HEK293 (cell line): ENCODE data around the gene PPP1CC.

Experiments used
- CTCF ChIA-PET: fragments of 350-600 bp; formaldehyde crosslinking; extraction: SDS; loops from one replicate; lab custom pipeline; 2021; ENCODE audit warnings: antibody characterized with exemption; lab: Yijun Ruan, JAX
- POLR2A ChIA-PET: fragments of 300-600 bp; formaldehyde crosslinking; extraction: SDS; loops from one replicate; lab custom pipeline; 2020; ENCODE audit warnings: antibody characterized with exemption, inconsistent platforms; lab: Yijun Ruan, JAX
- H3K27ac ChIP-seq: fragments of 200-500 bp; sonication (Bioruptor generic); 2 replicates; pipeline ENCODE4 v1.5.1; 2014; ENCODE audit warnings: low read depth, low read length, control low read depth, inconsistent platforms; ENCODE audit errors: extremely low read depth
- H3K36me3 ChIP-seq, 2 experiments: fragments of 200-500 bp in 1 of 2; sonication (Bioruptor generic) in 1 of 2; 1 replicate in 1 of 2; 2 replicates in 1 of 2; pipeline ENCODE4 v1.5.1; 2014 to 2017; ENCODE audit warnings: inconsistent platforms in 2 of 2, low read length in 2 of 2; ENCODE audit not compliant: control insufficient read depth in 2 of 2, insufficient read depth in 1 of 2
- H3K4me1 ChIP-seq: fragments of 200-500 bp; sonication (Bioruptor generic); 2 replicates; pipeline ENCODE4 v1.5.1; 2014; ENCODE audit warnings: mild to moderate bottlenecking, low read length, inconsistent platforms; ENCODE audit not compliant: control insufficient read depth, insufficient read depth
- H3K4me3 ChIP-seq: 2 replicates; pipeline ENCODE4 v1.5.1; 2011; ENCODE audit warnings: low read depth, mild to moderate bottlenecking, control low read depth, low read length, moderate library complexity
- H3K9me3 ChIP-seq: fragments of 200-500 bp; sonication (Bioruptor generic); 2 replicates; pipeline ENCODE4 v1.5.1; 2014; ENCODE audit warnings: low read depth, low read length, inconsistent platforms; ENCODE audit not compliant: control insufficient read depth, insufficient read depth
- SP7 ChIP-seq: fragments of 450-650 bp; formaldehyde crosslinking; IDR thresholded peaks from 2 replicates; pipeline ENCODE4 v1.5.1; 2016; ENCODE audit warnings: missing biosample characterization, missing genetic modification characterization
- ZFP41 ChIP-seq: fragments of 450-650 bp; formaldehyde crosslinking; IDR thresholded peaks from 2 replicates; pipeline ENCODE4 v1.5.1; 2016; ENCODE audit warnings: missing biosample characterization, missing genetic modification characterization, borderline replicate concordance
- ZNF169 ChIP-seq: fragments of 450-650 bp; formaldehyde crosslinking; IDR thresholded peaks from 2 replicates; pipeline ENCODE4 v1.5.1; 2016; ENCODE audit warnings: missing biosample characterization, missing genetic modification characterization
- ZNF223 ChIP-seq: fragments of 450-650 bp; formaldehyde crosslinking; IDR thresholded peaks from 2 replicates; pipeline ENCODE4 v1.5.1; 2016; ENCODE audit warnings: missing biosample characterization, missing genetic modification characterization
- ZNF311 ChIP-seq: fragments of 450-650 bp; formaldehyde crosslinking; IDR thresholded peaks from 2 replicates; pipeline ENCODE4 v1.5.1; 2017; ENCODE audit warnings: missing biosample characterization, missing genetic modification characterization, borderline replicate concordance
- ZNF561 ChIP-seq: fragments of 450-650 bp; IDR thresholded peaks from 2 replicates; pipeline ENCODE4 v1.5.1; 2018; ENCODE audit warnings: missing biosample characterization, missing genetic modification characterization, borderline replicate concordance
- ZNF76 ChIP-seq: fragments of 450-650 bp; formaldehyde crosslinking; IDR thresholded peaks from 2 replicates; pipeline ENCODE4; 2016; ENCODE audit warnings: low read depth, missing biosample characterization, missing genetic modification characterization, borderline replicate concordance
- TF ChIP-seq, protein P1 (sequence below): fragments of 450-650 bp; formaldehyde crosslinking; IDR thresholded peaks from 2 replicates; pipeline ENCODE4 v1.5.1; 2016; ENCODE audit warnings: missing biosample characterization, missing genetic modification characterization
- TF ChIP-seq, protein P2 (sequence below): fragments of 450-650 bp; formaldehyde crosslinking; IDR thresholded peaks from 2 replicates; pipeline ENCODE4 v1.5.1; 2016; ENCODE audit warnings: missing biosample characterization, missing genetic modification characterization
- TF ChIP-seq, protein P3 (sequence below): fragments of 450-650 bp; formaldehyde crosslinking; IDR thresholded peaks from 2 replicates; pipeline ENCODE4 v1.5.1; 2016; ENCODE audit warnings: missing biosample characterization, missing genetic modification characterization
- TF ChIP-seq, protein P4 (sequence below): fragments of 450-650 bp; formaldehyde crosslinking; IDR thresholded peaks from 2 replicates; pipeline ENCODE4 v1.5.1; 2016; ENCODE audit warnings: missing biosample characterization, missing genetic modification characterization
- TF ChIP-seq, protein P5 (sequence below): fragments of 450-650 bp; formaldehyde crosslinking; IDR thresholded peaks from 2 replicates; pipeline ENCODE4 v1.5.1; 2016; ENCODE audit warnings: missing biosample characterization, missing genetic modification characterization, low read depth
- TF ChIP-seq, protein P6 (sequence below): fragments of 450-650 bp; formaldehyde crosslinking; conservative IDR thresholded peaks from 2 replicates; pipeline ENCODE4 v1.5.1; 2016; ENCODE audit warnings: low read depth, missing biosample characterization, missing genetic modification characterization

PPP1CC gene

GRCh38 chr12:110702081-110702480 lies 40.6 kb downstream of the PPP1CC start:
- CTCF ChIA-PET, result no interaction called here
- no peak overlapping the region for H3K4me3 ChIP-seq

GRCh38 chr12:110699591-110700445 lies 42.9 kb downstream of the PPP1CC start:
- ChIA-PET POLR2A (no interaction called here), CTCF (interaction anchor here (0.6 kb wide), 2 partner anchors 213 to 300 kb away, joined by 4 read pairs; no protein-coding TSS in a partner anchor)
- Histone ChIP-seq H3K4me1 (no peaks in the 10 kb centered on the region), H3K27ac (no peak overlapping the region), H3K9me3 (no peaks in the 10 kb centered on the region), H3K36me3 (no peaks in the 10 kb centered on the region), H3K4me3 (no peak overlapping the region)
- TF ChIP-seq ZNF76 (tag by site-specific recombination), result no peak
- TF ChIP-seq, protein P1, sequence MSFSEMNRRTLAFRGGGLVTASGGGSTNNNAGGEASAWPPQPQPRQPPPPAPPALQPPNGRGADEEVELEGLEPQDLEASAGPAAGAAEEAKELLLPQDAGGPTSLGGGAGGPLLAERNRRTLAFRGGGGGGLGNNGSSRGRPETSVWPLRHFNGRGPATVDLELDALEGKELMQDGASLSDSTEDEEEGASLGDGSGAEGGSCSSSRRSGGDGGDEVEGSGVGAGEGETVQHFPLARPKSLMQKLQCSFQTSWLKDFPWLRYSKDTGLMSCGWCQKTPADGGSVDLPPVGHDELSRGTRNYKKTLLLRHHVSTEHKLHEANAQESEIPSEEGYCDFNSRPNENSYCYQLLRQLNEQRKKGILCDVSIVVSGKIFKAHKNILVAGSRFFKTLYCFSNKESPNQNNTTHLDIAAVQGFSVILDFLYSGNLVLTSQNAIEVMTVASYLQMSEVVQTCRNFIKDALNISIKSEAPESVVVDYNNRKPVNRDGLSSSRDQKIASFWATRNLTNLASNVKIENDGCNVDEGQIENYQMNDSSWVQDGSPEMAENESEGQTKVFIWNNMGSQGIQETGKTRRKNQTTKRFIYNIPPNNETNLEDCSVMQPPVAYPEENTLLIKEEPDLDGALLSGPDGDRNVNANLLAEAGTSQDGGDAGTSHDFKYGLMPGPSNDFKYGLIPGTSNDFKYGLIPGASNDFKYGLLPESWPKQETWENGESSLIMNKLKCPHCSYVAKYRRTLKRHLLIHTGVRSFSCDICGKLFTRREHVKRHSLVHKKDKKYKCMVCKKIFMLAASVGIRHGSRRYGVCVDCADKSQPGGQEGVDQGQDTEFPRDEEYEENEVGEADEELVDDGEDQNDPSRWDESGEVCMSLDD (tag by site-specific recombination), result no peak
- TF ChIP-seq, protein P2, sequence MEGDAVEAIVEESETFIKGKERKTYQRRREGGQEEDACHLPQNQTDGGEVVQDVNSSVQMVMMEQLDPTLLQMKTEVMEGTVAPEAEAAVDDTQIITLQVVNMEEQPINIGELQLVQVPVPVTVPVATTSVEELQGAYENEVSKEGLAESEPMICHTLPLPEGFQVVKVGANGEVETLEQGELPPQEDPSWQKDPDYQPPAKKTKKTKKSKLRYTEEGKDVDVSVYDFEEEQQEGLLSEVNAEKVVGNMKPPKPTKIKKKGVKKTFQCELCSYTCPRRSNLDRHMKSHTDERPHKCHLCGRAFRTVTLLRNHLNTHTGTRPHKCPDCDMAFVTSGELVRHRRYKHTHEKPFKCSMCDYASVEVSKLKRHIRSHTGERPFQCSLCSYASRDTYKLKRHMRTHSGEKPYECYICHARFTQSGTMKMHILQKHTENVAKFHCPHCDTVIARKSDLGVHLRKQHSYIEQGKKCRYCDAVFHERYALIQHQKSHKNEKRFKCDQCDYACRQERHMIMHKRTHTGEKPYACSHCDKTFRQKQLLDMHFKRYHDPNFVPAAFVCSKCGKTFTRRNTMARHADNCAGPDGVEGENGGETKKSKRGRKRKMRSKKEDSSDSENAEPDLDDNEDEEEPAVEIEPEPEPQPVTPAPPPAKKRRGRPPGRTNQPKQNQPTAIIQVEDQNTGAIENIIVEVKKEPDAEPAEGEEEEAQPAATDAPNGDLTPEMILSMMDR, result peak; percentile 79
- TF ChIP-seq ZNF311 (tag by site-specific recombination), result no peak
- no peak for TF ChIP-seq ZNF169 (tag by site-specific recombination)
- TF ChIP-seq, protein P3, sequence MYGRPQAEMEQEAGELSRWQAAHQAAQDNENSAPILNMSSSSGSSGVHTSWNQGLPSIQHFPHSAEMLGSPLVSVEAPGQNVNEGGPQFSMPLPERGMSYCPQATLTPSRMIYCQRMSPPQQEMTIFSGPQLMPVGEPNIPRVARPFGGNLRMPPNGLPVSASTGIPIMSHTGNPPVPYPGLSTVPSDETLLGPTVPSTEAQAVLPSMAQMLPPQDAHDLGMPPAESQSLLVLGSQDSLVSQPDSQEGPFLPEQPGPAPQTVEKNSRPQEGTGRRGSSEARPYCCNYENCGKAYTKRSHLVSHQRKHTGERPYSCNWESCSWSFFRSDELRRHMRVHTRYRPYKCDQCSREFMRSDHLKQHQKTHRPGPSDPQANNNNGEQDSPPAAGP, result no peak

More at GRCh38 chr12:110702081-110702480, 40.6 kb downstream of the PPP1CC start:
- H3K9me3 ChIP-seq, result no peaks in the 10 kb centered on the region
- no peak overlapping the region for H3K27ac ChIP-seq
- TF ChIP-seq, protein P4, sequence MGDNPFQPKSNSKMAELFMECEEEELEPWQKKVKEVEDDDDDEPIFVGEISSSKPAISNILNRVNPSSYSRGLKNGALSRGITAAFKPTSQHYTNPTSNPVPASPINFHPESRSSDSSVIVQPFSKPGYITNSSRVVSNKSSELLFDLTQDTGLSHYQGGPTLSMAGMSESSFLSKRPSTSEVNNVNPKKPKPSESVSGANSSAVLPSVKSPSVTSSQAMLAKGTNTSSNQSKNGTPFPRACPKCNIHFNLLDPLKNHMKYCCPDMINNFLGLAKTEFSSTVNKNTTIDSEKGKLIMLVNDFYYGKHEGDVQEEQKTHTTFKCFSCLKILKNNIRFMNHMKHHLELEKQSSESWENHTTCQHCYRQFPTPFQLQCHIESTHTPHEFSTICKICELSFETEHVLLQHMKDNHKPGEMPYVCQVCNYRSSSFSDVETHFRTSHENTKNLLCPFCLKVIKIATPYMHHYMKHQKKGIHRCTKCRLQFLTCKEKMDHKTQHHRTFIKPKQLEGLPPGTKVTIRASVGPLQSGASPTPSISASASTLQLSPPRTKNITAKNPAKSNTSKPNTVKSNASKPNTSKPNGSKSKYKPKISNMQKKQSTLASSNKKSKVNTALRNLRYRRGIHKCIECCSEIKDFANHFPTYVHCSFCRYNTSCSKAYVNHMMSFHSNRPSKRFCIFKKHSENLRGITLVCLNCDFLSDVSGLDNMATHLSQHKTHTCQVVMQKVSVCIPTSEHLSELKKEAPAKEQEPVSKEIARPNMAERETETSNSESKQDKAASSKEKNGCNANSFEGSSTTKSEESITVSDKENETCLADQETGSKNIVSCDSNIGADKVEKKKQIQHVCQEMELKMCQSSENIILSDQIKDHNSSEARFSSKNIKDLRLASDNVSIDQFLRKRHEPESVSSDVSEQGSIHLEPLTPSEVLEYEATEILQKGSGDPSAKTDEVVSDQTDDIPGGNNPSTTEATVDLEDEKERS (tag by site-specific recombination), result no peak
- no peak for TF ChIP-seq SP7 (tag by site-specific recombination)
- TF ChIP-seq, protein P5, sequence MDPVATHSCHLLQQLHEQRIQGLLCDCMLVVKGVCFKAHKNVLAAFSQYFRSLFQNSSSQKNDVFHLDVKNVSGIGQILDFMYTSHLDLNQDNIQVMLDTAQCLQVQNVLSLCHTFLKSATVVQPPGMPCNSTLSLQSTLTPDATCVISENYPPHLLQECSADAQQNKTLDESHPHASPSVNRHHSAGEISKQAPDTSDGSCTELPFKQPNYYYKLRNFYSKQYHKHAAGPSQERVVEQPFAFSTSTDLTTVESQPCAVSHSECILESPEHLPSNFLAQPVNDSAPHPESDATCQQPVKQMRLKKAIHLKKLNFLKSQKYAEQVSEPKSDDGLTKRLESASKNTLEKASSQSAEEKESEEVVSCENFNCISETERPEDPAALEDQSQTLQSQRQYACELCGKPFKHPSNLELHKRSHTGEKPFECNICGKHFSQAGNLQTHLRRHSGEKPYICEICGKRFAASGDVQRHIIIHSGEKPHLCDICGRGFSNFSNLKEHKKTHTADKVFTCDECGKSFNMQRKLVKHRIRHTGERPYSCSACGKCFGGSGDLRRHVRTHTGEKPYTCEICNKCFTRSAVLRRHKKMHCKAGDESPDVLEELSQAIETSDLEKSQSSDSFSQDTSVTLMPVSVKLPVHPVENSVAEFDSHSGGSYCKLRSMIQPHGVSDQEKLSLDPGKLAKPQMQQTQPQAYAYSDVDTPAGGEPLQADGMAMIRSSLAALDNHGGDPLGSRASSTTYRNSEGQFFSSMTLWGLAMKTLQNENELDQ, result no peak
- no peak for TF ChIP-seq ZNF561 (tag by site-specific recombination)
- no peak for TF ChIP-seq ZFP41 (tag by site-specific recombination)
- no peak for TF ChIP-seq ZNF223 (tag by site-specific recombination)
- TF ChIP-seq, protein P6, sequence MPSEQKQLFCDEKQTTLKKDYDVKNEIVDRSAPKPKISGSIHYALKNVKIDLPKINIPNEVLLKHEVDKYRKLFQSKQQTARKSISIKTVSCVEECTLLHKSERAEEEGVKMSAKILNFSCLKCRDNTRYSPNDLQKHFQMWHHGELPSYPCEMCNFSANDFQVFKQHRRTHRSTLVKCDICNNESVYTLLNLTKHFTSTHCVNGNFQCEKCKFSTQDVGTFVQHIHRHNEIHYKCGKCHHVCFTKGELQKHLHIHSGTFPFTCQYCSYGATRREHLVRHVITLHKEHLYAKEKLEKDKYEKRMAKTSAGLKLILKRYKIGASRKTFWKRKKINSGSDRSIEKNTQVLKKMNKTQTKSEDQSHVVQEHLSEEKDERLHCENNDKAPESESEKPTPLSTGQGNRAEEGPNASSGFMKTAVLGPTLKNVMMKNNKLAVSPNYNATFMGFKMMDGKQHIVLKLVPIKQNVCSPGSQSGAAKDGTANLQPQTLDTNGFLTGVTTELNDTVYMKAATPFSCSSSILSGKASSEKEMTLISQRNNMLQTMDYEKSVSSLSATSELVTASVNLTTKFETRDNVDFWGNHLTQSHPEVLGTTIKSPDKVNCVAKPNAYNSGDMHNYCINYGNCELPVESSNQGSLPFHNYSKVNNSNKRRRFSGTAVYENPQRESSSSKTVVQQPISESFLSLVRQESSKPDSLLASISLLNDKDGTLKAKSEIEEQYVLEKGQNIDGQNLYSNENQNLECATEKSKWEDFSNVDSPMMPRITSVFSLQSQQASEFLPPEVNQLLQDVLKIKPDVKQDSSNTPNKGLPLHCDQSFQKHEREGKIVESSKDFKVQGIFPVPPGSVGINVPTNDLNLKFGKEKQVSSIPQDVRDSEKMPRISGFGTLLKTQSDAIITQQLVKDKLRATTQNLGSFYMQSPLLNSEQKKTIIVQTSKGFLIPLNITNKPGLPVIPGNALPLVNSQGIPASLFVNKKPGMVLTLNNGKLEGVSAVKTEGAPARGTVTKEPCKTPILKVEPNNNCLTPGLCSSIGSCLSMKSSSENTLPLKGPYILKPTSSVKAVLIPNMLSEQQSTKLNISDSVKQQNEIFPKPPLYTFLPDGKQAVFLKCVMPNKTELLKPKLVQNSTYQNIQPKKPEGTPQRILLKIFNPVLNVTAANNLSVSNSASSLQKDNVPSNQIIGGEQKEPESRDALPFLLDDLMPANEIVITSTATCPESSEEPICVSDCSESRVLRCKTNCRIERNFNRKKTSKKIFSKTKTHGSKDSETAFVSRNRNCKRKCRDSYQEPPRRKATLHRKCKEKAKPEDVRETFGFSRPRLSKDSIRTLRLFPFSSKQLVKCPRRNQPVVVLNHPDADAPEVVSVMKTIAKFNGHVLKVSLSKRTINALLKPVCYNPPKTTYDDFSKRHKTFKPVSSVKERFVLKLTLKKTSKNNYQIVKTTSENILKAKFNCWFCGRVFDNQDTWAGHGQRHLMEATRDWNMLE (tag by site-specific recombination), result no peak
- POLR2A ChIA-PET, result no interaction called here
- no peaks in the 10 kb centered on the region for H3K36me3 ChIP-seq
- H3K4me1 ChIP-seq, result no peaks in the 10 kb centered on the region
